ENCODE measurements around the gene FN3KRP.

DNA sequence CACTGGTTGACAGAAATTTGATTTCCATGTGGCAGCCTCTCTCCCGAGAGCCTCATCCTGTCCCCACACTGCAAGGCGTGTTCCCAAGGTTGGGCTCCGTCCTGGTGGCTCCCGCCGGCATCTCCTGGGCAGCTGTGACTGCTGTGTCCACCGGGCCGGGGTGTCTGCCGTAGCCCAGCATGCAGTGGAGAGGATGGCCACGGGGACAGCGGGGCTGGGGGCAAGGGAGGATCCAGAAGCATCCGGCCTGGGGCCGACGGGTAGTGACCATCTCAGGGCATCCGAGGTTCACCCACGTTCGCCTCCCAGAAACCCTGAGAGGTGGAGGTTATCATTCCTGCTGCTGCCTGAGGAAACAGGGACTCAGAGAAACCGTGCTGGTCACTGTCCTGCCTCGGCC, 10.8 kb upstream of the FN3KRP start:
- TF ChIP-seq EP300 (IDR thresholded peaks at IDR 0.05) (no peak), POLR2AphosphoS5 (IDR thresholded peaks at IDR 0.05) (no peak), POLR2A (IDR thresholded peaks at IDR 0.05) (no peak)
- TF ChIP-seq, protein P1, sequence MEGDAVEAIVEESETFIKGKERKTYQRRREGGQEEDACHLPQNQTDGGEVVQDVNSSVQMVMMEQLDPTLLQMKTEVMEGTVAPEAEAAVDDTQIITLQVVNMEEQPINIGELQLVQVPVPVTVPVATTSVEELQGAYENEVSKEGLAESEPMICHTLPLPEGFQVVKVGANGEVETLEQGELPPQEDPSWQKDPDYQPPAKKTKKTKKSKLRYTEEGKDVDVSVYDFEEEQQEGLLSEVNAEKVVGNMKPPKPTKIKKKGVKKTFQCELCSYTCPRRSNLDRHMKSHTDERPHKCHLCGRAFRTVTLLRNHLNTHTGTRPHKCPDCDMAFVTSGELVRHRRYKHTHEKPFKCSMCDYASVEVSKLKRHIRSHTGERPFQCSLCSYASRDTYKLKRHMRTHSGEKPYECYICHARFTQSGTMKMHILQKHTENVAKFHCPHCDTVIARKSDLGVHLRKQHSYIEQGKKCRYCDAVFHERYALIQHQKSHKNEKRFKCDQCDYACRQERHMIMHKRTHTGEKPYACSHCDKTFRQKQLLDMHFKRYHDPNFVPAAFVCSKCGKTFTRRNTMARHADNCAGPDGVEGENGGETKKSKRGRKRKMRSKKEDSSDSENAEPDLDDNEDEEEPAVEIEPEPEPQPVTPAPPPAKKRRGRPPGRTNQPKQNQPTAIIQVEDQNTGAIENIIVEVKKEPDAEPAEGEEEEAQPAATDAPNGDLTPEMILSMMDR (IDR thresholded peaks at IDR 0.05) = no peak

Data from gastroesophageal sphincter (tissue), 3 donors.